K562 treated with DMSO at 1 percent for 12 hours (cell line): ENCODE measurements around the gene FGF16. TPM values are rescaled to one million over a fixed set of nuclear protein-coding genes. Genes with fewer than 3 reads are reported as not detected.

Source experiments
- total RNA-seq: library from RNA; unstranded; fragments of 300-600 nt; gene quantifications from 2 replicates; pipeline ENCODE4 v1.2.3, GENCODE V29; 2022; ENCODE audit not compliant: insufficient read depth

The FGF16 gene
- total RNA-seq: not detected in 2 replicates

DNA sequence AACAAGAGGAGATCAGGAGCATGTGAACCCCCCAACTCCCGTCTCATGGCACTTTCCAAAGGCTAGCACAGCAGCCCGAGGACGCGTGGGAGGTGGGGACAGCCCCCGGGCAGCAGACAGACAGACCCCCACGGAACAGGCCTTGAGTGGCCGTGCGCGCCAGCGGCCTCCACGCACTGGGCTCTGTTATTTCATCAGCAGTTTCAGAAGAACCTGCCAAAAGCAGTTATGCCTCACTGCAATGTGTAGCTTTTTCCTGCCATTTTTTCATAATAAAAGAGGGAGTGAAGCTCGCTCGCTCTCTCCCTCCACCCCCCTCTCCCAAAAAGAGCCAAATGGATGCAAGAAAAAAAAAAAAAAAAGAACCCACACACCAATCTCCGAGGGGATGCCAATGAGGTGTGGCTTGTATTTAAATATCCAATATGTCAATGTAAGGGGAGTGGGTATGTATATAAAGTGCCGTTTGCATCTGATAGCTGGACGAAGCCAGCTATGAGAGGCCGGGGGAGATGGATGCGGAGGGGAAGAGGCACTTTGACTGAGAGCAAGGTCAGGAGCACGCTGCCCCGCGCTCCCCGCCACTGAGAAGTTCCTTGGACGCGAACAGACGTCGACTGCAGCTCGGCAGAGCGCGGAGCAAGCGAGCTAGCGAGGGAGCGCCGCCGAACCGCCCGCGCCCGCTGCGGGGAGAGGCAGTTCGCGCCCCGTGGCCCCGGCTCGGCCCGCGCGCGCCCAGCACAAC, at the start of gene FGF16:
FGF16 (plus strand) TSS at position 482 of the 745 bp plus-strand sequence. CDS start 286 bp downstream, outside the sequence.

